Upper lobe of left lung (tissue), 4 donors: Measurements from ENCODE around the gene ITGBL1.

Experiments used
- POLR2A ChIP-seq, 4 donors: fragments of 450-650 bp; IDR thresholded peaks; one replicate each; pipeline ENCODE4 v1.5.1; 2016 to 2017; ENCODE audit warnings: antibody characterized with exemption in 4 of 4, mild to moderate bottlenecking in 2 of 4
- POLR2AphosphoS5 ChIP-seq, 2 donors: sonication (generic); formaldehyde crosslinking; IDR thresholded peaks; one replicate each; pipeline ENCODE4 v1.5.1; 2017; ENCODE audit warnings: antibody characterized with exemption in 2 of 2

GRCh38 chr13:101512650-101513049 lies 60.2 kb downstream of the ITGBL1 start:
- TF ChIP-seq POLR2A (IDR thresholded peaks at IDR 0.05): no peak
- TF ChIP-seq POLR2AphosphoS5 (IDR thresholded peaks at IDR 0.05): no peak
